Transverse colon (tissue), 4 donors: ENCODE measurements around the gene SIGMAR1. TPM values are rescaled to one million over a fixed set of nuclear protein-coding genes. Genes with fewer than 3 reads are reported as not detected.

Experiments used
- DNase-seq: peaks from one replicate; pipeline ENCODE4 v3.0.0-alpha.2; 2019
- H3K27ac ChIP-seq, 4 donors: fragments of 200-600 bp; sonication (generic); 2 replicates each; pipeline ENCODE4 v1.5.1; 2016 to 2018; ENCODE audit warnings: inconsistent platforms in 4 of 4
- H3K27me3 ChIP-seq: fragments of 200-600 bp; sonication (generic); 2 replicates; pipeline ENCODE4 v1.5.1; 2017; ENCODE audit warnings: inconsistent platforms
- H3K36me3 ChIP-seq, 4 donors: fragments of 200-600 bp; sonication (generic); 2 replicates each; pipeline ENCODE4 v1.5.1; 2017 to 2019; ENCODE audit warnings: inconsistent platforms in 4 of 4
- H3K4me1 ChIP-seq, 4 donors: fragments of 200-600 bp; sonication (generic); 2 replicates each; pipeline ENCODE4 v1.5.1; 2017 to 2020; ENCODE audit warnings: inconsistent platforms in 4 of 4
- H3K4me3 ChIP-seq, 4 donors: fragments of 200-600 bp; sonication (generic); 1 replicate in 1 of 4; 2 replicates in 3 of 4; pipeline versions ENCODE4 v1.5.1 to v1.6.1; 2017 to 2019; ENCODE audit warnings: inconsistent platforms in 4 of 4
- H3K9me3 ChIP-seq, 2 donors: fragments of 200-600 bp; sonication (generic); 2 replicates each; pipeline ENCODE4 v1.5.1; 2017 to 2019; ENCODE audit warnings: inconsistent platforms in 2 of 2
- CTCF ChIP-seq, 5 experiments: fragments of 200-600 bp in 3 of 5; fragments of 450-650 bp in 2 of 5; sonication (generic) in 3 of 5; IDR thresholded peaks; 1 replicate in 2 of 5; 2 replicates in 3 of 5; pipeline ENCODE4 v1.5.1; 2016 to 2017; ENCODE audit warnings: antibody characterized with exemption in 5 of 5, inconsistent platforms in 3 of 5, mild to moderate bottlenecking in 2 of 5, moderate library complexity in 1 of 5
- EP300 ChIP-seq: sonication (generic); formaldehyde crosslinking; IDR thresholded peaks from one replicate; pipeline ENCODE4 v1.6.1; 2017; ENCODE audit warnings: antibody characterized with exemption, low read depth
- POLR2A ChIP-seq: fragments of 450-650 bp; IDR thresholded peaks from one replicate; pipeline ENCODE4 v1.6.1; 2016; ENCODE audit warnings: antibody characterized with exemption, mild to moderate bottlenecking, moderate library complexity
- POLR2AphosphoS5 ChIP-seq, 3 donors: sonication (generic); formaldehyde crosslinking; IDR thresholded peaks; one replicate each; pipeline ENCODE4 v1.6.1; 2016; ENCODE audit warnings: antibody characterized with exemption in 3 of 3
- WGBS, 2 donors: methylation state at CpG; one replicate each; pipeline ENCODE4 v1.1.5; 2018; ENCODE audit warnings: low coverage in 1 of 2; 5-methylcytosine and 5-hydroxymethylcytosine counted together
- in situ Hi-C, 4 donors: fragments of 200-750 bp; cut with MboI; loops; one replicate each; pipeline versions ENCODE4 v1.15.0 to v1.15.1; 2017; ENCODE audit warnings: low sequenced_read_pairs in 3 of 4, low pct_ligation_motif_present in 1 of 4, low pct_unique_long_range_greater_than_20kb in 1 of 4
- intact Hi-C: fragments of 100-400 bp; cut with DNase I; formaldehyde crosslinking; loops from one replicate; pipeline ENCODE4 v1.15.1; 2023; ENCODE audit warnings: low total_unique reads
- total RNA-seq, 4 donors: library from RNA; depleted of rRNA; stranded (reverse); fragments of >200 nt; gene quantifications; one replicate each; pipeline ENCODE4 v1.1.0, GENCODE V29; 2016

SIGMAR1 gene
- total RNA-seq, 4 donors from 2014 or later = 45.6 to 102 (median 62.6) TPM

- in situ Hi-C loops = no loop called here
- 66 to 67% methylated on average over 3 of the region's 3 CpGs for WGBS, 2 donors
- TF ChIP-seq CTCF (IDR thresholded peaks at IDR 0.05) = no peak
- no peak for TF ChIP-seq EP300
- no peak for TF ChIP-seq POLR2A
- no peak for TF ChIP-seq POLR2AphosphoS5 (IDR thresholded peaks at IDR 0.05)
These were observed 36.9 kb upstream of the SIGMAR1 start for GRCh38 chr9:34674440-34674839.

GRCh38 chr9:34671307-34671706 is 33.7 kb upstream of the SIGMAR1 start:
- Histone ChIP-seq H3K27ac (no peak overlapping the region), H3K9me3 (no peaks in the 10 kb centered on the region), H3K27me3 (no peaks in the 10 kb centered on the region), H3K4me1 (peaks cover 0 to 6% (median 5%) of the 10 kb centered on the region in 4 donors), H3K36me3 (no peaks in the 10 kb centered on the region), H3K4me3 (no peak overlapping the region)
- 80 to 86% methylated on average over 1 of the region's 1 CpG for WGBS, 2 donors
- intact Hi-C loops (no loop called here), in situ Hi-C loops (no loop called here)
- TF ChIP-seq CTCF (IDR thresholded peaks at IDR 0.05) (no peak), POLR2A (no peak), EP300 (no peak), POLR2AphosphoS5 (IDR thresholded peaks at IDR 0.05) (no peak)
- no peak for DNase-seq

More at GRCh38 chr9:34674440-34674839, 36.9 kb upstream of the SIGMAR1 start:
- Histone ChIP-seq H3K27ac (no peak overlapping the region), H3K4me3 (no peak overlapping the region), H3K9me3 (no peaks in the 10 kb centered on the region), H3K36me3 (no peaks in the 10 kb centered on the region), H3K27me3 (no peaks in the 10 kb centered on the region), H3K4me1 (no peaks in the 10 kb centered on the region)
- DNase-seq = no peak
- intact Hi-C loops = no loop called here

- Histone ChIP-seq H3K27ac (no peak overlapping the region), H3K9me3 (no peaks in the 10 kb centered on the region), H3K36me3 (no peaks in the 10 kb centered on the region), H3K4me1 (peaks cover 0 to 10% (median 7%) of the 10 kb centered on the region in 4 donors), H3K27me3 (no peaks in the 10 kb centered on the region), H3K4me3 (no peak overlapping the region)
- 96 to 100% methylated on average over 1 to 5 of the region's 5 CpGs for WGBS, 2 donors
- intact Hi-C loops (no loop called here), in situ Hi-C loops (no loop called here)
- no peak for DNase-seq
- no peak for TF ChIP-seq POLR2AphosphoS5 (IDR thresholded peaks at IDR 0.05)
- no peak for TF ChIP-seq POLR2A
- TF ChIP-seq CTCF (IDR thresholded peaks at IDR 0.05) = no peak
- no peak for TF ChIP-seq EP300
These were observed 32.4 kb upstream of the SIGMAR1 start for GRCh38 chr9:34669809-34670562.

GRCh38 chr9:34665381-34666250 is 28.0 kb upstream of the SIGMAR1 start:
- peak; percentile 96 for DNase-seq
- in situ Hi-C loops (no loop called here), intact Hi-C loops (no loop called here)
- H3K4me3 ChIP-seq = peak overlapping the region; percentile 52 to 88 (median 82)
- TF ChIP-seq EP300 = no peak
- peak; percentile 84 to 98 (median 98) for TF ChIP-seq POLR2AphosphoS5 (IDR thresholded peaks at IDR 0.05)
- TF ChIP-seq POLR2A = peak; percentile 98
- 1% methylated on average over 43 of the region's 55 CpGs; no CpG with 5 or more reads in 1 of the 2 donors for WGBS, 2 donors
- H3K27ac ChIP-seq = peak overlapping the region; percentile 96 to 100 (median 98)
- H3K9me3 ChIP-seq = no peaks in the 10 kb centered on the region
- no peaks in the 10 kb centered on the region for H3K27me3 ChIP-seq
- no peaks in the 10 kb centered on the region for H3K36me3 ChIP-seq
- peaks cover 10 to 17% (median 15%) of the 10 kb centered on the region in 4 donors for H3K4me1 ChIP-seq
